Mesendoderm (in vitro differentiated cells): ENCODE measurements around the gene OR2A14.
A peak's percentile ranks its signal among the peaks of the same experiment; 100 is the strongest.
"Not testable (repeated sequence)": the region's sequence is repeated elsewhere in the genome, so short reads cannot be mapped to it uniquely, and the experiment has no call there.

ENCODE experiments used
- DNase-seq: peaks from one replicate; pipeline ENCODE4 v3.0.0; 2013
- H2AK5ac ChIP-seq: 2 replicates; pipeline ENCODE4 v1.6.1; 2013; ENCODE audit warnings: low read length, inconsistent platforms
- H2BK120ac ChIP-seq: 2 replicates; pipeline ENCODE4 v1.6.1; 2013; ENCODE audit warnings: low read depth, mild to moderate bottlenecking, low read length, moderate library complexity, mixed read lengths
- H2BK15ac ChIP-seq: replicated peaks from 2 replicates; pipeline ENCODE4 v1.6.1; 2013; ENCODE audit warnings: low read depth, mild to moderate bottlenecking, moderate library complexity
- H2BK5ac ChIP-seq: 2 replicates; pipeline ENCODE4 v1.6.1; 2013; ENCODE audit warnings: low read length, inconsistent platforms
- H3K18ac ChIP-seq: 2 replicates; pipeline ENCODE4 v1.6.1; 2013; ENCODE audit warnings: mild to moderate bottlenecking, low read length, mixed read lengths
- H3K23ac ChIP-seq: one replicate; pipeline ENCODE4 v1.6.1; 2013; ENCODE audit warnings: low read length
- H3K27ac ChIP-seq: 2 replicates; pipeline ENCODE4 v1.5.1; 2013; ENCODE audit warnings: low read depth, mild to moderate bottlenecking, inconsistent platforms, low read length, moderate library complexity
- H3K27me3 ChIP-seq: 2 replicates; pipeline ENCODE4 v1.6.1; 2013; ENCODE audit warnings: low read length, control low read depth, mild to moderate bottlenecking, inconsistent platforms; ENCODE audit not compliant: insufficient read depth, poor library complexity
- H3K36me3 ChIP-seq: 2 replicates; pipeline ENCODE4 v1.6.1; 2013; ENCODE audit warnings: low read length, inconsistent platforms; ENCODE audit not compliant: control insufficient read depth, insufficient read depth
- H3K4ac ChIP-seq: one replicate; pipeline ENCODE4 v1.6.1; 2013; ENCODE audit warnings: low read depth, mild to moderate bottlenecking, low read length, moderate library complexity
- H3K4me1 ChIP-seq: 2 replicates; pipeline ENCODE4 v1.6.1; 2013; ENCODE audit warnings: low read depth, low read length, inconsistent platforms; ENCODE audit not compliant: control insufficient read depth
- H3K4me2 ChIP-seq: 2 replicates; pipeline ENCODE4 v1.6.1; 2013; ENCODE audit warnings: low read length
- H3K4me3 ChIP-seq: 2 replicates; pipeline ENCODE4 v1.5.1; 2013; ENCODE audit warnings: mild to moderate bottlenecking, low read length
- H3K56ac ChIP-seq: one replicate; pipeline ENCODE4 v1.6.1; 2013; ENCODE audit warnings: low read length
- H3K79me1 ChIP-seq: 2 replicates; pipeline ENCODE4 v1.6.1; 2013; ENCODE audit warnings: low read length, inconsistent platforms
- H3K79me2 ChIP-seq: 2 replicates; pipeline ENCODE4 v1.6.1; 2013; ENCODE audit warnings: mild to moderate bottlenecking, low read length; ENCODE audit not compliant: control insufficient read depth, insufficient read depth
- H3K9ac ChIP-seq: 2 replicates; pipeline ENCODE4 v1.6.1; 2013; ENCODE audit warnings: low read length, inconsistent platforms
- H4K5ac ChIP-seq: one replicate; pipeline ENCODE4 v1.6.1; 2013; ENCODE audit warnings: low read length
- H4K8ac ChIP-seq: one replicate; pipeline ENCODE4 v1.6.1; 2013; ENCODE audit warnings: low read depth, mild to moderate bottlenecking, control low read depth, low read length, moderate library complexity
- WGBS: extraction: QIAGEN DNeasy Blood & Tissue Kit; methylation state at CpG from one replicate; pipeline ENCODE4 v1.1.7; 2013; ENCODE audit warnings: low lambda C conversion rate, missing lambda C conversion rate; ENCODE audit not compliant: insufficient coverage; ENCODE audit errors: extremely low coverage; 5-methylcytosine and 5-hydroxymethylcytosine counted together

Gene OR2A14

GRCh38 chr7:144158861-144159260 is 35.9 kb downstream of the OR2A14 start:
- no CpG with 5 or more reads among the region's 1 CpG for WGBS
- Histone ChIP-seq H3K4me3 (no peak overlapping the region), H3K56ac (no peak overlapping the region), H3K9ac (no peak overlapping the region), H3K27ac (no peak overlapping the region), H3K79me2 (no peaks in the 10 kb centered on the region), H2AK5ac (no peak overlapping the region), H3K4me2 (no peak overlapping the region), H3K4me1 (no peaks in the 10 kb centered on the region), H4K5ac (no peak overlapping the region), H3K36me3 (no peaks in the 10 kb centered on the region), H3K23ac (no peak overlapping the region), H3K18ac (no peak overlapping the region), H3K4ac (no peak overlapping the region), H3K79me1 (no peaks in the 10 kb centered on the region), H3K27me3 (no peaks in the 10 kb centered on the region), H2BK15ac (no peak overlapping the region), H4K8ac (no peak overlapping the region), H2BK5ac (no peak overlapping the region), H2BK120ac (no peak overlapping the region)
- DNase-seq, result no peak

GRCh38 chr7:144164784-144165183 is 41.8 kb downstream of the OR2A14 start:
- no peak overlapping the region for H3K27ac ChIP-seq
- H3K79me2 ChIP-seq, result no peaks in the 10 kb centered on the region
- H2BK120ac ChIP-seq, result no peak overlapping the region
- no CpG with 5 or more reads among the region's 2 CpGs for WGBS
- no peak overlapping the region for H3K56ac ChIP-seq
- no peak overlapping the region for H4K8ac ChIP-seq
- H3K4me2 ChIP-seq, result no peak overlapping the region
- no peak overlapping the region for H4K5ac ChIP-seq
- no peaks in the 10 kb centered on the region for H3K36me3 ChIP-seq
- DNase-seq, result no peak
- H3K4me3 ChIP-seq, result no peak overlapping the region
- H2AK5ac ChIP-seq, result no peak overlapping the region
- H2BK15ac ChIP-seq, result no peak overlapping the region
- H3K79me1 ChIP-seq, result no peaks in the 10 kb centered on the region
- H3K27me3 ChIP-seq, result no peaks in the 10 kb centered on the region
- no peak overlapping the region for H3K9ac ChIP-seq
- H3K4ac ChIP-seq, result no peak overlapping the region
- no peak overlapping the region for H2BK5ac ChIP-seq
- no peaks in the 10 kb centered on the region for H3K4me1 ChIP-seq
- no peak overlapping the region for H3K23ac ChIP-seq
- no peak overlapping the region for H3K18ac ChIP-seq

- DNase-seq, H3K27ac ChIP-seq, H3K23ac ChIP-seq, H3K4me3 ChIP-seq, H2BK5ac ChIP-seq, H3K4ac ChIP-seq, H3K4me1 ChIP-seq, H4K5ac ChIP-seq, H3K18ac ChIP-seq, H2BK15ac ChIP-seq, H3K79me2 ChIP-seq, H3K27me3 ChIP-seq, H3K79me1 ChIP-seq, H2BK120ac ChIP-seq, H3K4me2 ChIP-seq, H2AK5ac ChIP-seq, H3K36me3 ChIP-seq, H3K9ac ChIP-seq, H4K8ac ChIP-seq, H3K56ac ChIP-seq: not testable (repeated sequence)
- WGBS, result no CpG with 5 or more reads among the region's 4 CpGs
Observed at GRCh38 chr7:144171594-144172350, 48.8 kb downstream of the OR2A14 start.

GRCh38 chr7:144174613-144175012 is 51.6 kb downstream of the OR2A14 start:
- WGBS, result no CpG with 5 or more reads among the region's 5 CpGs
- Histone ChIP-seq H4K8ac (no peak overlapping the region), H3K36me3 (peaks cover 1% of the 10 kb centered on the region), H3K18ac (no peak overlapping the region), H3K79me2 (no peaks in the 10 kb centered on the region), H3K79me1 (no peaks in the 10 kb centered on the region), H3K27me3 (no peaks in the 10 kb centered on the region), H2AK5ac (no peak overlapping the region), H3K56ac (no peak overlapping the region), H2BK120ac (no peak overlapping the region), H3K4me3 (no peak overlapping the region), H3K4me1 (no peaks in the 10 kb centered on the region), H2BK5ac (no peak overlapping the region), H3K27ac (no peak overlapping the region), H4K5ac (no peak overlapping the region), H3K4ac (no peak overlapping the region), H3K23ac (no peak overlapping the region), H3K9ac (no peak overlapping the region), H2BK15ac (no peak overlapping the region), H3K4me2 (no peak overlapping the region)
- DNase-seq, result no peak

- not testable (repeated sequence) for H3K27ac ChIP-seq, H3K4me2 ChIP-seq, H3K4ac ChIP-seq, H3K56ac ChIP-seq, H3K36me3 ChIP-seq, H3K79me1 ChIP-seq, H4K8ac ChIP-seq, H3K27me3 ChIP-seq, H2AK5ac ChIP-seq, H2BK120ac ChIP-seq, H3K23ac ChIP-seq, H3K4me3 ChIP-seq, H3K18ac ChIP-seq, H2BK15ac ChIP-seq, H3K79me2 ChIP-seq, H4K5ac ChIP-seq, H3K9ac ChIP-seq, H2BK5ac ChIP-seq, H3K4me1 ChIP-seq
- WGBS, result no CpG with 5 or more reads among the region's 10 CpGs
- DNase-seq, result peak; percentile 57
Observed at GRCh38 chr7:144178380-144179164, 55.6 kb downstream of the OR2A14 start.
